ENCODE results near the gene MAB21L3. TPM values are rescaled to one million over a fixed set of nuclear protein-coding genes. Genes with fewer than 3 reads are reported as not detected.
A peak's percentile ranks its signal among the peaks of the same experiment; 100 is the strongest.

Gene MAB21L3
- total and polyA plus RNA-seq, 2 of the 13 experiments (the other 11 are each of a cell fraction or from before 2014, with no cell fraction given) = 0.55 to 4.1 TPM

- TF ChIP-seq PAXIP1 (CRISPR knock-in tag; conservative IDR thresholded peaks at IDR 0.05) = peak; percentile 33
- TF ChIP-seq MAX (IDR thresholded peaks at IDR 0.05) = peak; percentile 40; the same call in 1 of the 2 replicates
- peak; percentile 53 for TF ChIP-seq RARA (CRISPR knock-in tag; IDR thresholded peaks at IDR 0.05)
- TF ChIP-seq RFXAP (CRISPR knock-in tag; IDR thresholded peaks at IDR 0.05; ENCODE audit: borderline replicate concordance) = no peak
- TF ChIP-seq ZNF329 (CRISPR knock-in tag; IDR thresholded peaks at IDR 0.05; ENCODE audit: low read depth) = no peak
- TF ChIP-seq, protein P1, sequence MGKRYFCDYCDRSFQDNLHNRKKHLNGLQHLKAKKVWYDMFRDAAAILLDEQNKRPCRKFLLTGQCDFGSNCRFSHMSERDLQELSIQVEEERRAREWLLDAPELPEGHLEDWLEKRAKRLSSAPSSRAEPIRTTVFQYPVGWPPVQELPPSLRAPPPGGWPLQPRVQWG (CRISPR knock-in tag; IDR thresholded peaks at IDR 0.05; ENCODE audit: borderline replicate concordance, low read depth) = no peak
- TF ChIP-seq NR1H2 (CRISPR knock-in tag; IDR thresholded peaks at IDR 0.05; ENCODE audit: borderline replicate concordance, low read depth) = no peak
- no peak for TF ChIP-seq NONO (IDR thresholded peaks at IDR 0.05)
- no peak for TF ChIP-seq NONO (CRISPR knock-in tag; conservative IDR thresholded peaks at IDR 0.05)
- no peak for TF ChIP-seq RBAK (CRISPR knock-in tag; IDR thresholded peaks at IDR 0.05)
- no peak for TF ChIP-seq ZMAT3 (CRISPR knock-in tag; conservative IDR thresholded peaks at IDR 0.05)
- TF ChIP-seq ZNF850 (CRISPR knock-in tag; conservative IDR thresholded peaks at IDR 0.05) = no peak
- no peak for TF ChIP-seq MTA1 (CRISPR knock-in tag; IDR thresholded peaks at IDR 0.05; ENCODE audit: borderline replicate concordance)
- TF ChIP-seq HCFC1 (IDR thresholded peaks at IDR 0.05; ENCODE audit: low read depth, low read length) = no peak
- no peak for TF ChIP-seq NCOA2 (CRISPR knock-in tag; IDR thresholded peaks at IDR 0.05)
- TF ChIP-seq SIX4 (CRISPR knock-in tag; IDR thresholded peaks at IDR 0.05) = no peak
- no peak for TF ChIP-seq KAT8 (CRISPR knock-in tag; IDR thresholded peaks at IDR 0.05)
- no peak for TF ChIP-seq PHF5A (CRISPR knock-in tag; IDR thresholded peaks at IDR 0.05; ENCODE audit: low read depth, unreplicated experiment)
- 0 out of 2 replicates have a peak, but pooled peaks have one; percentile 2 for TF ChIP-seq ZNF263 (CRISPR knock-in tag; IDR thresholded peaks at IDR 0.05)
- TF ChIP-seq NCOA1 (CRISPR knock-in tag; IDR thresholded peaks at IDR 0.05) = no peak
- no peak for TF ChIP-seq ZSCAN29 (CRISPR knock-in tag; conservative IDR thresholded peaks at IDR 0.05)
- TF ChIP-seq KLF16 (CRISPR knock-in tag; IDR thresholded peaks at IDR 0.05) = no peak
- TF ChIP-seq ZBTB4 (CRISPR knock-in tag; IDR thresholded peaks at IDR 0.05; ENCODE audit: borderline replicate concordance) = no peak
- TF ChIP-seq ARNT2 (CRISPR knock-in tag; IDR thresholded peaks at IDR 0.05; ENCODE audit: low read depth) = no peak
- TF ChIP-seq GZF1 (CRISPR knock-in tag; IDR thresholded peaks at IDR 0.05) = no peak
- TF ChIP-seq RXRA (CRISPR knock-in tag; IDR thresholded peaks at IDR 0.05) = no peak
Observed at GRCh38 chr1:116111524-116112021, 374 bp downstream of the MAB21L3 start (continued).
